ENCODE measurements around the gene CRMP1. TPM values are rescaled to one million over a fixed set of nuclear protein-coding genes. Genes with fewer than 3 reads are reported as not detected.

Gene CRMP1
- total and polyA plus RNA-seq, 8 donors = 1.2 to 21.4 (median 2.1) TPM; not detected in 1

- Histone ChIP-seq H3K4me3 (no peak overlapping the region), H3K36me3 (no peaks in the 10 kb centered on the region), H3K9me3 (no peaks in the 10 kb centered on the region), H3K27ac (no peak overlapping the region), H3K27me3 (peaks cover 0 to 80% (median 3%) of the 10 kb centered on the region in 3 donors), H3K4me1 (no peaks in the 10 kb centered on the region)
- intact Hi-C loops (cut with DNase I; ENCODE audit: low total_unique reads) = no loop called here
- TF ChIP-seq, protein P1, sequence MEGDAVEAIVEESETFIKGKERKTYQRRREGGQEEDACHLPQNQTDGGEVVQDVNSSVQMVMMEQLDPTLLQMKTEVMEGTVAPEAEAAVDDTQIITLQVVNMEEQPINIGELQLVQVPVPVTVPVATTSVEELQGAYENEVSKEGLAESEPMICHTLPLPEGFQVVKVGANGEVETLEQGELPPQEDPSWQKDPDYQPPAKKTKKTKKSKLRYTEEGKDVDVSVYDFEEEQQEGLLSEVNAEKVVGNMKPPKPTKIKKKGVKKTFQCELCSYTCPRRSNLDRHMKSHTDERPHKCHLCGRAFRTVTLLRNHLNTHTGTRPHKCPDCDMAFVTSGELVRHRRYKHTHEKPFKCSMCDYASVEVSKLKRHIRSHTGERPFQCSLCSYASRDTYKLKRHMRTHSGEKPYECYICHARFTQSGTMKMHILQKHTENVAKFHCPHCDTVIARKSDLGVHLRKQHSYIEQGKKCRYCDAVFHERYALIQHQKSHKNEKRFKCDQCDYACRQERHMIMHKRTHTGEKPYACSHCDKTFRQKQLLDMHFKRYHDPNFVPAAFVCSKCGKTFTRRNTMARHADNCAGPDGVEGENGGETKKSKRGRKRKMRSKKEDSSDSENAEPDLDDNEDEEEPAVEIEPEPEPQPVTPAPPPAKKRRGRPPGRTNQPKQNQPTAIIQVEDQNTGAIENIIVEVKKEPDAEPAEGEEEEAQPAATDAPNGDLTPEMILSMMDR (IDR thresholded peaks at IDR 0.05) = no peak
- no peak for TF ChIP-seq EP300 (IDR thresholded peaks at IDR 0.05)
- no peak for TF ChIP-seq POLR2A (IDR thresholded peaks at IDR 0.05)
- no peak for TF ChIP-seq POLR2AphosphoS5 (IDR thresholded peaks at IDR 0.05)
- 69 to 83% (median 75%) methylated on average over 8 of the region's 8 CpGs for WGBS, 5 donors
- peak in 1 of 2 donors; percentile 20 for DNase-seq
Observed at GRCh38 chr4:5930456-5930855, 37.6 kb upstream of the CRMP1 start.

- Histone ChIP-seq H3K4me1 (no peaks in the 10 kb centered on the region), H3K9me3 (no peaks in the 10 kb centered on the region), H3K4me3 (no peak overlapping the region), H3K36me3 (no peaks in the 10 kb centered on the region), H3K27ac (no peak overlapping the region), H3K27me3 (peaks cover 0 to 74% (median 3%) of the 10 kb centered on the region in 3 donors)
- intact Hi-C loops (cut with DNase I; ENCODE audit: low total_unique reads) = no loop called here
- 50 to 66% (median 53%) methylated on average over 8 of the region's 8 CpGs for WGBS, 5 donors
- no peak for DNase-seq
- TF ChIP-seq, protein P1 (IDR thresholded peaks at IDR 0.05) = no peak
- TF ChIP-seq POLR2A (IDR thresholded peaks at IDR 0.05) (no peak), POLR2AphosphoS5 (IDR thresholded peaks at IDR 0.05) (no peak), EP300 (IDR thresholded peaks at IDR 0.05) (no peak)
Observed at GRCh38 chr4:5928844-5929420, 36.0 kb upstream of the CRMP1 start.

DNA sequence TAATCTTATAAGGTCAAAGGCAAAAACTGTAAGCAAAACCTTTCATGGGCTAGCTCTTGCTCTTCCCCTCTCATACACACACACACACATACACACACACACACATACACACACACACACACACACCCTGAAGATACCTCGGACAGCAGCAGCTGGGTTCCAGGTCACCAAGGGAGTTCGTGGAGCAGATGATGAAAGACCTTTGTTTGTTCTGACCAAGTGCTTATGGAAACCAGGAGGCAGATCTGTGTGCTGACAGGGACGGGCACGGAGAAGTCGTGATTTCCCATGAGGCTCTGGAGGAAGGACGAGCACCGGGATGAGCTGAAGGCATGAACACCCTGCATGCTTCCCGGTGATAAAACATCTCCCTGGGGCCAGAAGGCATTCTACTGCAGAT lies 35.4 kb upstream of the CRMP1 start:
- no peak overlapping the region for H3K4me3 ChIP-seq
- intact Hi-C loops (cut with DNase I; ENCODE audit: low total_unique reads) = no loop called here
- no peak overlapping the region for H3K27ac ChIP-seq
- peaks cover 0 to 71% (median 3%) of the 10 kb centered on the region in 3 donors for H3K27me3 ChIP-seq
- WGBS, 5 donors = 58 to 62% (median 59%) methylated on average over 8 of the region's 8 CpGs
- no peaks in the 10 kb centered on the region for H3K36me3 ChIP-seq
- no peak for TF ChIP-seq POLR2AphosphoS5 (IDR thresholded peaks at IDR 0.05)
- TF ChIP-seq EP300 (IDR thresholded peaks at IDR 0.05) = no peak
- TF ChIP-seq POLR2A (IDR thresholded peaks at IDR 0.05) = no peak
- TF ChIP-seq, protein P1 (IDR thresholded peaks at IDR 0.05) = no peak
- H3K4me1 ChIP-seq = no peaks in the 10 kb centered on the region
- no peak for DNase-seq
- no peaks in the 10 kb centered on the region for H3K9me3 ChIP-seq

GRCh38 chr4:5927747-5928146 lies 34.9 kb upstream of the CRMP1 start:
- H3K4me3 ChIP-seq = no peak overlapping the region

More at GRCh38 chr4:5927747-5928146, 34.9 kb upstream of the CRMP1 start:
- H3K9me3 ChIP-seq = no peaks in the 10 kb centered on the region
- H3K4me1 ChIP-seq = no peaks in the 10 kb centered on the region
- TF ChIP-seq POLR2A (IDR thresholded peaks at IDR 0.05) = no peak
- no peak for TF ChIP-seq POLR2AphosphoS5 (IDR thresholded peaks at IDR 0.05)
- TF ChIP-seq EP300 (IDR thresholded peaks at IDR 0.05) = no peak
- TF ChIP-seq, protein P1 (IDR thresholded peaks at IDR 0.05) = no peak
- H3K27ac ChIP-seq = no peak overlapping the region
- DNase-seq = no peak
- no peaks in the 10 kb centered on the region for H3K36me3 ChIP-seq
- WGBS, 5 donors = 65 to 87% (median 72%) methylated on average over 4 of the region's 4 CpGs
- intact Hi-C loops (cut with DNase I; ENCODE audit: low total_unique reads) = no loop called here
- H3K27me3 ChIP-seq = peaks cover under 1 to 71% (median 3%) of the 10 kb centered on the region in 3 donors

All from stomach (tissue), 9 donors.